UCSD-AML1 (cell line): ENCODE data around the gene MLYCD.
A peak's percentile ranks its signal among the peaks of the same experiment; 100 is the strongest.
"Not testable (repeated sequence)": the region's sequence is repeated elsewhere in the genome, so short reads cannot be mapped to it uniquely, and the experiment has no call there.

ENCODE experiments used
- DNase-seq: peaks from one replicate; lab custom pipeline; 2025; ENCODE audit not compliant: unreplicated experiment; lab: John Stamatoyannopoulos, UW

Gene MLYCD

DNA sequence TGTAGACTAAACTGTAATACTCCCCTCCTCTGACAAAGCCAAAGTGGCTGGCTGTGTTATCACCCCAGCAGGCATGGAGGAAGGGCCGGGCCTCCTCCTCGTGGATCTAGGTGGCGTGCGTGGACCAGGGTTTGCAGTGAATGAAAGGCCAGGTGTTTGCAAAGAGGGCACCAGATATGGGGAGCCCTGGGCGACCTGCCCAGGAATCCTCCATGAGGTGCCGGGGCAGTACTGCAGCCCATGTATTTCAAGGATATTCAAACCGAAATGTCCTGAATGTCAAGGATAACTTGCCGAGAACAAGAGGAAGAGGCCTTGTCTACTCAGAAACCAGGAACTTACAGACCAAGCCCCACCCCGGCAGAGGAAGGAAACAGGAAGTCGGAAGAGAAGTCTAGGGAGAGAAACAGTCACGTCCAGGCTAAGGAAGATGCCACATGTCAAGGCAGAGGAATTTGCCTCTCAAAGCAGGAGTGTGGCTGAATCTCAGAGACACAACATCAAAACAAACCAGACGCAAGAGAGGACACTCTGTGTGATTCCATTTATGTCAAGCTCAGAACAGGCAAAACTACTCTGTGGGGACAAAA is 40.4 kb downstream of the MLYCD start:
- DNase-seq = peak; percentile 44

DNA sequence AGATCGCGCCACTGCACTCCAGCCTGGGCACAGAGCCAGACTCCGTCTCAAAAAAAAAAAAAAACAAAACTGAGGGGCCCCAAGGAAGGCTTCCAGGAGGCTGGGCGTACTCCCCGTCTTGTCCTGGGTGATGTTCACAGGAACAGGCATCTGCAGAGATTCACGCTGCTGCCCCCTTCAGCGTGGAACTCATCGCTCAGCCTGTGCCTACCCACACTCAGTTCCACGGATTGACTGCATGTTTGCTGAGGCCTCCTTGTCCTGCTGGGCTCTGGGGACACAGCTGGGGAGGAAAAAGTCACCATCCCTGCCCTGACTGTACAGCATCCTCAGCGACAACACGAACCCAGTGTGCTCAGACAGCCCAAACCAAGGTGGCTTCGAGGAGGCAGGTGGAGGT is 41.2 kb downstream of the MLYCD start:
- DNase-seq = no peak

DNA sequence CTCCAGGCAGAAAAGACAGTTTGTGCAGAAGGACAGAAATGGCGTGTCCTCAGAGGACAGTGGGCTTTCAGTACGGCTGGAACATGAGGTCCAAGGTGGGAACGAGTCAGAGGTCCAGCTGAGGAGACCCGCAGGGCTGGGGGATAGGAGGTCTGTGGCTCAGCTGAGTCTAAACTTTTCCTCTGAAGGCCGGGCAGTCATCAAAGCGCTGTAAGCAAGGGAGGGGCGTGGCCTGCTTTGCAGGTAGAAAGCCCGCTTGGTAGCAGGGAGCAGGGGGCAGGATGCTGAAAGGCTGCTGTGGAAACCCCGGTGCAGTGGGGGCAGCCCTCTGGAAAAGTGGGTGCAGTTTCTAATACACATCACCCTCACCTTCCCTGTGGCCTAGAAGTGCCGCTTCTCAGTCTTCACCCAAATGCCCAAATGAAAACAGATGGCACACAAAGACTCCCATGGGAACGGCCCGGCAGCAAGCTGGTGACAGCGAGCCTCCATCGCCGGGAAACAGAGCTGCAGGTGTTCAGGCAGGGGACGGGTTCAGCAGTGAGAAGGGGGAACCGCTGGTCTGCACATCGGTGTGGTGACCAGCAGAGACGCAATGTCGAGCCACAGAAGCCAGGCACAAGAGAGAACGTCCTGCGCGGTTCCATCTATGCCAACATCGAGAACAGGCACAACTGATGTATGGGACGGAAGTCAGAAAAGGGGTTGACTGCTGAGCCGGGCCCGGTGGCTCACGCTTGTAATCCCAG is 41.9 kb downstream of the MLYCD start:
- DNase-seq = no peak

DNA sequence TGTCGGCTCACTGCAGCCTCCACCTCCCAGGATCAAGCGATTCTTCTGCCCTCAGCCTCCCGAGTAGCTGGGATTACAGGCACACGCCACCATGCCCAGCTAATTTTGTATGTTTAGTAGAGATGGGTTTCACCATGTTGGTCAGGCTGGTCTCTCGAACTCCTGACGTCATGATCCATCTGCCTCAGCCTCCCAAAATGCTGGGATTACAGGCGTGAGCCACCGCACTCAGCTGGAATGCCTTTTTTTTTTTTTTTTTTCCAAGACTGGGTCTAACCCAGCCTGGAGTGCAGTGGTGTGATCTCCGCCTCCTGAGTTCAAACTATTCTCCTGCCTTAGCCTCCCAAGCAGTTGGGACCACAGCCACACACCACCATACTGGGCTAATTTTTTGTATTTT is 42.6 kb downstream of the MLYCD start:
- DNase-seq = not testable (repeated sequence)

DNA sequence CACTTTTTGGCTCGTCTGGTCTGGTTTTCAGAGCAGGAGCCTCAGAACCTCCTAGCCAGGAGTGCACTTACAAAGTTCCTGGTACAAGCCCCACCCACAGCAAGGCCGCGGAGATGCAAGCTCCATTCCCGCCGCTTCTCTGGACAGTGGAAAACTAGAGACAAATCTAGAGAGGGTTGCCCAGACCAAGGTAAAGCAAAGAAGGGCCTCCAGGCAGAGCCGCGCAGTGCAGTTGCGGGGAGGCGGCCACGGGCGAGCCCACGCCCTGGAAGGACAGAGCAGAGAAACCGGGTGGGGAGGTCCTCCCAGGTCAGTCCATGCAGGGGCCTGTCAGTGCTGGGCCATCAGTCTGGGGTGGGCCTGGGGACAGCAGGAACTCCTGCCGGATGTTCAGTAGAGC is 43.2 kb downstream of the MLYCD start:
- DNase-seq = no peak

DNA sequence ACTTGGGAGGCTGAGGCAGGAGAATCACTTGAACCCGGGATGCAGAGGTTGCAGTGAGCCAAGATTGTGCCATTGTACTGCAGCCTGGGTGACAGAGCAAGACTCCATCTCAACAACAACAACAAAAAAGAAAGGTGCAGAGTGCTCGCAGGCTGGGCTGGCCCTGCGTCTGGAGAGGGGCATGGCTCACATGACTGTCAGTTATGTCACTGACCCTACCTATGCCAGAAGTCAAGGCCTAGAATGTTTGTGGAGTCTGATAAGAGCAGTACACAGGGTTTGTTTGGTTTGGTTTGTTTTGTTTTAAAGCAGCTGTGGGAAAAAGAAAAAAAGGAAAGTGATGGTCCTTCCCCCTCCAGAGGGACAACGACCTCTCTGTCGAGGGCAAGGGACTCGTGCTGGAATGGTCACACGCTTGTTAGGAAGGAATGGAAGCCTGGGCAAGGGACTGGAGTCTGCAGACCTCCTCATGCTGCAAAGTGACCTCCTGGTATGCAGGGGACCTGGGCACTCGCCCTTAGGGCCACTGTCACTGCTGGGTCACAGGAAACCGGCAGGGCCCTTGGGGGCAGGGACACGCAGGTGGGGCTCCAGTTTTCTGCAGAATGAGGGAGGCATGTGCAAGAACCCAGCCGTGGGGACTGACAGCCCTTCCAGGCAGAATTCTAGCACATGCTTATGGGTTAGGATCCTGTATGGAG is 44.0 kb downstream of the MLYCD start:
- DNase-seq = no peak

DNA sequence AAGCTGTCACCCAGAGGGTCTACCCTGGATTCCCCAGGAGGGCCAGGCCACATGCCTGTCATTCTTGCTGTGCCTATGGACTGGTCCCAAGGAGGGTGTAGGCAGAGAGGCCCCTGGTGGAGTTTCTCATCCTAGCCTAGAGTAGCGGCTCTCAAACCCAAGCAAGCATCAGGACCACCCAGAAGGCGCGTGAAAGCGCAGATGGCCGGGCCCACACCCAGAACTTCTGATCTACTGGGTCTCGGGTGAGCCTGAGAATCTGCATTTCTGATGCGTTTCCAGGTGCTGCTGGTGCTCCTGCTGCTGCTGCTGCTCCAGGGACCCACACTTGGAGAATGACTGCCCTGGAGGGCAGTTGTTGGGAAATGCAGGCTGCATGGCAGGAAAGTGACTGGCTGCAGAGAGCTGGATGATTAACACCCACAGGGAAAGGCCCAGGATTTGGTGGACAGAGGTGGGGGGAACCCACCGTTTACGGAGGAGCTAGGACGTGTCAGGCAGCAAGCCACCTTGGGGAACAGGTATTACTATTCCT is 44.7 kb downstream of the MLYCD start:
- no peak for DNase-seq

DNA sequence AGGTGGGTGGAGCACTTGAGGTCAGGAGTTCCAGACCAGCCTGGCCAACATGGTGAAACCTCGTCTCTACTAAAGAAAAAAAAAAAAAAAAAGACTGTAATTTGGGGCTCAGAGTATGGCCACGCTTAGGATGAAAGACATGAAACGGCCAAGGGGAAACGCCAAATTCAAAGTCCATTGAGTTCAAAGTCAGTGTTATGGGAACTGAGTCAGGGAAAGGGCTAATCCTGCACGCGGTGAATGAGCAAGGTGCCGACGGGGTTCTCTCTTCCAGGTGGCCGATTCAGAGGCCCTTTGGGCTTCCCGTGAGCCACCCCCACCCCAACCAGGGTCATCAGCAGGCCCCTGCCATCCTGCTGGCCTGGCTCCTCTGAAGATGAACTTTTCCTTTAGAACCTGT is 46.7 kb downstream of the MLYCD start:
- DNase-seq = no peak

DNA sequence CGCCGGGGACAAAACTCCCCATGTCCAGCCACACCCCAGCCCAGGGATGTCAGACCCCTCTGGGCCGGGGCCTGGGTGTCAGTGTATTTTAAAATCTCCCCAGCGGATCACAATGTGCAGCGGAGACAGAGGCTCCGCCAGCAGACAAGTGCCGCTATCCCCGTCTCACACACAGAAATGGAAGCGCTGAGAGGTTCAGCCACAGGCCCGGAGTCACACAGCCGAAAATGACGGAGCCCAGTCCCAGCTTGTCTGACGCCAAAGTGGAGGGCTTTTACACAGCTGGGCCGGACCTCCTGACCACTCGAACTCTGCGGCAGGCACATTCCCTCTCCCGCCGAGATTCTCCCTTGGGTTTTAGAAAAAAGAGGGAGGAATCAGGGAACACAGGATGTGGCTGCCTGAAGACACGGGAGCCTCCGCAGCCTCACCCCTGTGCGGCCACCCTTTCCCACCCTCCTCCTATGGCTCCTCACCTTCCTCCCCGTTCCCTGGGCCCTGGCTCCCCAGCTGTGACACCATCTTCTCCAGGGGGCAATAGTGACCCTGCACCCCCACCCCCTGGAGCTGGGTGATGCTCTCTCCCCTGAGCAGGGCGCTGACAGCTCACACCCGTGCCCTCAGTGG is 47.4 kb downstream of the MLYCD start:
- no peak for DNase-seq

DNA sequence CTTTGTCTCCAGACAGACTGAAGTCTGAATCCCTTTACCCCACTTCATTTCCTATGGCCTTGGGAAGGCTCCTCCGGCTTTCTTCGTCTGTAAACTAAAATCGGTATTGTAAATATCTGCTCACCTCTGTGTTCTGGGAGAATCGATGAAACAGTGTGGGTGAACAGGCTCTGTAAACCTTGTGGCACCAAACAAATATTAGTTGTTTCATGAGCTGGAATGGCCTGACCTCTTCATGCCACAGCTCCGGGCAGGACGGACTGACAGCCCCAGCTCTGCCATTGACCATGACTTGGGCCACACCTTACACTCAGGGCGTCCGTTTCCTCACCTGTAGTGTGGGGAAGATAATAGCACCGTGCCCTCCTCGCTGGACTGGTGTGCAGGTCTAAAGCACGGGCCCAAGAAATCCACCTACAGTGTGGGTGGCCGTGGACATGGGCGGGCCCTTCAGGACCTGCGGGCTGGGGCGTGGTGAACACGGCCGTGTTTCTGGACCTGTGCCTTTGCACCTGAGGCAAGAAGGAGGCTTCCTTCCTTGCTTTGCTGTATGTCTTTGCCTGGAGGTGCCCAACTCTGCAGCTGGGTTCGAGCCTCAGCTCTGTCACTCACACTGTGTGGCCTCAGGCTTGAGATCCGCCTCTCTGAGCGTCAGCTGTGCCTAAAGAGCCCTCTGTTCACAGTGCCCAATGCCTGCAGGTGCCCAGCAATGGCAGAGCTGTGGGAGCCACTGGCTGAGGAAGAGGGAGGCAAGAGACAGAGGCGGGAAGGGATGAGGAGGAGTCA is 48.1 kb downstream of the MLYCD start:
- DNase-seq = no peak

DNA sequence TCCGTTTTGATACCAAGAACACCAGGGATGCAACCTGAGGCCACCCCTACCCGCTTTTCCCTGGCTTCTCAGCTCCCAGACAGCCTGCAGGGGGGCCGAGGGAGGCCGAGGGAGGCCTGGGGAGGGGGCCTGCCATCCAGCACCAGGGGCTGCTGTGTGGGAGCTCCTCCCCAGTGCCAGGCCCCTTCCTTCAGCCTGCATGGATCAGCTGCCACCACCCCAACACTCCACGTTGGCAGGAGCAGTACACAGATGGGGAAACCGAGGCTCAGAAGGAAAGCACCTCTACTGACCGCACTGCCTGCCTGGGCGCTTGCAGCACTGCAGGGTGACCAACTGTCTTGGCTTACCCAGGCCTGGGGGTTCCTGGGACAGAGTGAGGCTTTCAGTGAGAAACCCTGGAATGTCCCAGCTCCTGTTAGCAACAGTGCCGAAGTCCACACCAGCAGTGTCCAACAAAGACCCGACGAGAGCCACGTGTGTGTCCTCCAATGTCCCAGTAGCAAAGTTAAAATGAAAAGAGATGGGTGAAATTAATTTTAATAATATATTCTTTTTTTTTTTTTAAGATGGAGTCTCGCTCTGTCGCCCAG is 48.8 kb downstream of the MLYCD start:
- DNase-seq = no peak

DNA sequence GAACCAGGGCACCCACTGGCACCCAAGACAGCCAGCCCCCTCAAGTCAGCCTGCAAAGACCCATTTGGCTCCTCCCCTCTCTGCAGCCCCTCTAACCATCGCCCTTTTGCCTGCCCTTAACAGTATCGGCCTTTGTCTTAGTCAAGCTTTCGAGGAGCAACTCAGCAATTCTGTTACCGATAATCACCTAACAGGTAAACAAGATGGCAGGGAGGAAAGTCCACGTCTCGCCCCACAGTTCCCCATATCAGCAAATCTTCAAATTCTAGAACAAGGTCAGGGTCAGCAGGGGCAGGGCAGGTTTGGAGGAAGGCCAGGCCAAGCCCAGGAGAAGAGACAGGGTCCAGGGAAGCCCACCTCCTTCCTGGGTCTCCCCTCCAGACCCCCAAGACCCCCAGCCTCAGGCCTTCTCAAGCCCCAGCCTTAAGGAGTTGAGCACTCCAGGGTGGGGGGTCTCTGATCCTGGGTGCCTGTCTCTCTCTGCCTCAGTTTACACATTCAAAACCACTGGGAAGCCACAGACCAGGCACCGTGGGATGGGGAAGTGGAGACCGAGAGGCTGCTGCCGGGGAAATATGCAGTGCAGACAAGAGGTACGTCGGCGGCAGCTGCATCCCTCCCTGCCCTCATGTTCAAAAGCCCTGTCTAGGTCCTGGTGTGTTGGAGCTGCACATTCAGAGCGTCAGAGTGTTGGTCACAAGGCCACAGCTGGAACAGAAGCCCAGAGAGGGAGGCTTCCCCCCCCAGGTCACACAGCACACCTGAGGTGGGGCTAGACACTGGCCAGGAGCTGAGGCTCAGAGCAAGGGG is 50.2 kb downstream of the MLYCD start:
- no peak for DNase-seq

DNA sequence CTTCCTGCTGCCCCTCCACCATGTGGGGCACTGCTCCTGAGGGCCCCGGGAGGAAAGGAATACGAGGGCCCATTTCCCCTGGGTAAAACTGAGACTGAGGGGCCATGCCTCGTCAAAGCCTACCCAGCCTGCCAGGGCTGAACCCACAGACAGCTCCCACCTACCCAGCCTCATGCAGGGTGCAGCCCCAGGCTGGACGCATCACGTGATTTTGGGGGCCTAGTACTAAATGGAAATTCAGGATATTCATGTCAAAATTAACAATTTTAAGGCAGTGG is 50.7 kb downstream of the MLYCD start:
- DNase-seq = no peak

DNA sequence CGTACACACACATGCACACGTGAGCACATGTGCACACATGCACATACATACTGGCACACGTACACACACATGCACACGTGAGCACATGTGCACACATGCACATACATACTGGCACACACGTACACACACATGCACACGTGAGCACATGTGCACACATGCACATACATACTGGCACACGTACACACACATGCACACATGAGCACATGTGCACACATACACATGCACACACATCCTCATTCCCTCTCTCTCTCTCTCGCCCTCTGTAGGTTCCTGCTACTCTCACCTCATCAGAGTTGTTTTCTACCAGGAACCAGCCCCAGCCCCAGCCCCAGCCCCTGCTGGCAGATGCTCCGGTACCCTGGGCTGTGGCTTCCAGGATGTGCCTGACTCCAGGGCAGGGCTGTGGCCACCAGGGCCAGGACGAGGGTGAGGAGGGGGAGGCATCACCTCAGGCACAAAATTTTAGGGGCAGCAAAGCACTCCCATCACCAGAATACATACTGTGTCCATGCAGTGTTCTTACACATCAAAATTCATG is 52.0 kb downstream of the MLYCD start:
- DNase-seq = not testable (repeated sequence)

DNA sequence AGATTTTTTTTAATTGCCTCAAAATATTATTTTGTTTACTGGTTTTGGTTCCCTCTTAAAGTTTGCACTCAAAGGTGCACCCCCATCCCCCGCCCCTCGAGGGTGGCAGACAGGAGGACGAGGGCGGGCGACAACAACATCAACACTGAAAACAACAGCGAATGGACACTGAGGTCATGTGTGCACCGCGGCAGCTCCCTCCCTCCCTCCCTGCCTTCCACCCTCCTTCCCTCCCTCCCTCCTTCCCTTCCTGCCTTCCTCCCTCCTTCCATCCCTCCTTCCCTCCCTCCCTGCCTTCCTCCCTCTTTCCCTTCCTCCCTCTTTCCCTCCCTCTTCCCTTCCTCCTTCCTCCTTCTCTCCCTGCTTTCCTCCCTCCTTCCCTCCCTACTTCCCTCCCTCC is 52.6 kb downstream of the MLYCD start:
- no peak for DNase-seq

DNA sequence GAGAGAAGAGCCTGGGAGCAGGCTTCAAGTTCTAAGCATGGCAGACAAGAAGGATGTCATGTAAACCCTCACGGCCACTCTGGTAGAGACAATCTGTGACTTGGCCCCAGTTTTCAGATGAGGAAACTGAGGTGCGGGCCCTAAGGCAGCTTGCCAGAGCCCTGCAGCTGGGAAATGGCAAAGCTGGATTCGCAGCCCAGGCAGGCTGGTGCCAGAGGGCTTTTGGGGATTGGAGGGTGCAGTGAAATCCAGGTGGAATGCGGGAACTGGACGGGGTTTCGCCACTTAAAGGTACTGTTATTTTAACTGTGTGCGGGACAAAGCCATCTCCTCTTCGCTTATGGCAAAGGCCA is 53.6 kb downstream of the MLYCD start:
- no peak for DNase-seq

DNA sequence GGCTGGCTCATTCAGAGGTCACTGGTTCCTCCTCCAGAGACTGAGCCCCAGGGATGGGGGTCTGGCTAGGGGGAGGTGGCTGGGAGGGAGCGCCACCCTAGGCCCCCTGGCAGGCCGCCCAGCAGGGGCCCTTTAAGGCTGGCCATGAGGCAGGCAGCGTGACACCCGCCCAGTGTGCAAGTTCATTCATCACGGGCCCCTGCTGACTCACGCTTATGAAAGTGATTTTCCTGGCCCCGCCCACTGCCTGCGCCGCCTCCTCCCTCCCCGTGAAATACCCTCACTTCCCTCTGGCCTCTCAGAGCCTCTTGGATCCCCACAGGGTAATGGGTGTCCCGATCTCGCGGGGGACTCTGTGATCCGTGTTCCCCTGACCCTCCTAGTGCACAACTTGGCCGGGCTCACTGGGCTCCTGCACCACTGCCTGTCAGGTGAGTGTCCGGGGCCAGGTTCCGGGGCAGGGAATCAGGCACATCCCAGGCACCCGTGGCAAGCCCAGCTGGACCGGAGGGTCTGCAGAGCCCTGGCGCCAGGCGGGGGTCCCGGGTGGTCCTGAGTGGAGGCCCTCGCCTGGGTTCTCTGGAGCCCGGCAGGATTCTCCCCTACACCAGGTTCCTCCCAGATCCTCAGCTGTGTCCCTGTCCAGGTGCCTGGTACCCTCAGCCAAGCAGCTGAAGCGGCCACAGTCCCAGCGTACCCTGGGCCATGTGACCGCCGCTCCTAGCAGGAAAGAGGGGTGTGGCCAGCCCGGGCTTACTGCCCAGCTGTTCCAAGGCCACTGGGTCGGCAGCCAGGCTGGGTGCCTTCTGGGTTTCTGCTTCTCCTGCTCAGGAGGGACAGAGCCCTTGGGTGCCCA is 54.3 kb downstream of the MLYCD start, which contains the start of gene OSGIN1:
Gene OSGIN1 (plus strand): TSS at position 301 of the 856 bp plus-strand sequence. CDS start 4,432 bp downstream, outside the sequence.
- peak; percentile 86 for DNase-seq

DNA sequence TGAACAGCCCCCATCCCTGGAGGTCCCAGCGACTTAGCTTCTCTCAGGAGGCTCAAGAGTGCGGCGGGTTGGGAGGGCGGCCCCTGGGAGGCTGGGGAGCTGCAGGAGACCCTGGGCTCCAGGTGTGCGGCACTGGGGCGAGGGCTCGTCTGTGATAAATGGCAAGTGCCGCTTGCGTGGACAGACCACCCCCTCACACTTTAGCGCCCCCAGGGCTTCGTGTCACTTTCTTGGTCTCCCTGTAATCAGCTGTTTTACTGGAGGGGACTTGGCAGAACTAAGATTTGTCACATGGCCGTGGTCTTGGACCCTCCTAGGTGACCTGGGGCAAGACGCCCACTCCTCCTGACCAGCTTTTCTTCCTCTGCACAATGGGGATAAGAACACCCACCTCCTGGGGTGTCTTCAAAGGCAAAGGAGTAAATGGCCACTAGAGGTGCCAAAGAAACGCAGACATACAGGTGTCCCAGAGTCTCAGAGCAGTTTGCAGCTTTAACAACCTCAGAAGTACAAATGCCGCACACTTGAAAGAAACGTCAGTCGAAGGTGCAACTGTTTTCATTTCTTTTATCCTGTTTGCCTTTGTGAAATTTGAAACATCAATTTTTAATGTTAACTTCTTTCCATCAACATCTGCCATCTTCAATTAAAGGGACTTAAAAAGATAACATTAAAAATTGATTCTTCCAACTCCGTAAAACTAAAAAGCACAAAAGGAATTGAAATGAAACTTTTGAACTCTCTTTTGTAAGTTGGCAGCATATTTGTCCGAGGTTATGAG is 55.1 kb downstream of the MLYCD start:
- DNase-seq = no peak
